Fibroblast of the aortic adventitia (primary cell): Measurements from ENCODE around the gene RNU1-3. TPM values are rescaled to one million over a fixed set of nuclear protein-coding genes. Genes with fewer than 3 reads are reported as not detected.
"Not testable (repeated sequence)": the region's sequence is repeated elsewhere in the genome, so short reads cannot be mapped to it uniquely, and the experiment has no call there.

Experiments
- DNase-seq: peaks from one replicate; pipeline ENCODE4 v3.0.0-alpha.2; 2010; ENCODE audit warnings: low read depth
- H3K4me3 ChIP-seq: 2 replicates; pipeline ENCODE4 v1.5.1; 2011; ENCODE audit warnings: low read depth, mild to moderate bottlenecking, control low read depth, low read length, moderate library complexity
- CTCF ChIP-seq: IDR thresholded peaks from 2 replicates; pipeline ENCODE4 v1.5.1; 2011; ENCODE audit warnings: mild to moderate bottlenecking, low read length, control low read depth, inconsistent platforms; ENCODE audit not compliant: insufficient read depth
- total RNA-seq: library from RNA; depleted of rRNA; stranded (reverse); fragments of >200 nt; gene quantifications from 2 replicates; pipeline ENCODE4 v1.2.3, GENCODE V29; 2012; ENCODE audit warnings: low replicate concordance

The RNU1-3 gene
- total RNA-seq, 1 donor, result under 0.01 TPM

- not testable (repeated sequence) for H3K4me3 ChIP-seq, DNase-seq
- TF ChIP-seq CTCF, result peak; percentile 35
Observed at GRCh38 chr1:16684738-16685337, 18.1 kb upstream of the RNU1-3 start.

GRCh38 chr1:16684152-16684551, 17.4 kb upstream of the RNU1-3 start:
- not testable (repeated sequence) for H3K4me3 ChIP-seq, DNase-seq

GRCh38 chr1:16682803-16683202, 16.1 kb upstream of the RNU1-3 start:
- H3K4me3 ChIP-seq, DNase-seq: not testable (repeated sequence)

- DNase-seq, H3K4me3 ChIP-seq: not testable (repeated sequence)
Observed at GRCh38 chr1:16680366-16680765, 13.6 kb upstream of the RNU1-3 start.

- H3K4me3 ChIP-seq, result no peak overlapping the region
- no peak for TF ChIP-seq CTCF
- DNase-seq, result peak; percentile 71
Observed at GRCh38 chr1:16677552-16678431, 11.0 kb upstream of the RNU1-3 start.

- H3K4me3 ChIP-seq, DNase-seq: not testable (repeated sequence)
Observed at GRCh38 chr1:16676661-16677523, 10.1 kb upstream of the RNU1-3 start.

GRCh38 chr1:16675118-16675510, 8.4 kb upstream of the RNU1-3 start:
- not testable (repeated sequence) for DNase-seq, H3K4me3 ChIP-seq

- not testable (repeated sequence) for DNase-seq, H3K4me3 ChIP-seq
Observed at GRCh38 chr1:16673976-16674375, 7.2 kb upstream of the RNU1-3 start.

GRCh38 chr1:16665836-16666235, 912 bp downstream of the RNU1-3 start:
- not testable (repeated sequence) for H3K4me3 ChIP-seq, DNase-seq

- H3K4me3 ChIP-seq, DNase-seq: not testable (repeated sequence)
Observed at GRCh38 chr1:16658234-16658633, 8.5 kb downstream of the RNU1-3 start.

- H3K4me3 ChIP-seq, DNase-seq: not testable (repeated sequence)
Observed at GRCh38 chr1:16656981-16657683, 9.6 kb downstream of the RNU1-3 start.

- DNase-seq, H3K4me3 ChIP-seq: not testable (repeated sequence)
Observed at GRCh38 chr1:16656574-16656973, 10.2 kb downstream of the RNU1-3 start.
